PC-9 (cell line): ENCODE results near the gene DENND1A.

Source experiments
- EZH2 ChIP-seq: fragments of 200-600 bp; sonication (generic); IDR thresholded peaks from 2 replicates; pipeline ENCODE4 v1.8.0; 2017; ENCODE audit warnings: antibody characterized with exemption, low read depth
- TF ChIP-seq, protein P1 (sequence below): fragments of 200-600 bp; sonication (generic); conservative IDR thresholded peaks from 2 replicates; pipeline ENCODE4 v1.6.1; 2017; ENCODE audit warnings: mixed run types, antibody characterized with exemption, mild to moderate bottlenecking, moderate library complexity

DNA sequence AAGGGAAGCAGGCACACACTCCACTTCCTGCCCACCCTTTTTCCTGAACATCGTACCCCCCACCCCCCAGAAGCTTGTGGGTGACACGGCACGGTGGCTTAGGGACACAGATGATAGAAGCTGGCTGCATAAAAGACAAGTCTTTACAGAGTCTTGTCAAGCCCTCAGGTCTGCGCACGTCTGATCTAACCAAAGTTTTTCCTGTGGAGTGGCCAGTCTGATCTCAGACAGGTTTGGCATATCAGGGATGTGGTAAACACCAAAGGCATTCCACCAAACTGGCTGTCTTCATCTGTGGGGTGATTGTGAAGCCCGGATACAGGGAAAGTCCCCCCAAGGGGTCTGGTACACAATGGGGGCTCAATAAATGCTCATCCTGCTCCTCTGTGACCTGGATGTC is 523.9 kb downstream of the DENND1A start:
- TF ChIP-seq, protein P1, sequence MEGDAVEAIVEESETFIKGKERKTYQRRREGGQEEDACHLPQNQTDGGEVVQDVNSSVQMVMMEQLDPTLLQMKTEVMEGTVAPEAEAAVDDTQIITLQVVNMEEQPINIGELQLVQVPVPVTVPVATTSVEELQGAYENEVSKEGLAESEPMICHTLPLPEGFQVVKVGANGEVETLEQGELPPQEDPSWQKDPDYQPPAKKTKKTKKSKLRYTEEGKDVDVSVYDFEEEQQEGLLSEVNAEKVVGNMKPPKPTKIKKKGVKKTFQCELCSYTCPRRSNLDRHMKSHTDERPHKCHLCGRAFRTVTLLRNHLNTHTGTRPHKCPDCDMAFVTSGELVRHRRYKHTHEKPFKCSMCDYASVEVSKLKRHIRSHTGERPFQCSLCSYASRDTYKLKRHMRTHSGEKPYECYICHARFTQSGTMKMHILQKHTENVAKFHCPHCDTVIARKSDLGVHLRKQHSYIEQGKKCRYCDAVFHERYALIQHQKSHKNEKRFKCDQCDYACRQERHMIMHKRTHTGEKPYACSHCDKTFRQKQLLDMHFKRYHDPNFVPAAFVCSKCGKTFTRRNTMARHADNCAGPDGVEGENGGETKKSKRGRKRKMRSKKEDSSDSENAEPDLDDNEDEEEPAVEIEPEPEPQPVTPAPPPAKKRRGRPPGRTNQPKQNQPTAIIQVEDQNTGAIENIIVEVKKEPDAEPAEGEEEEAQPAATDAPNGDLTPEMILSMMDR: no peak
- no peak for TF ChIP-seq EZH2
